Activated CD4-positive, alpha-beta T cell treated with anti-CD3 and anti-CD28 coated beads, Interleukin-2, amount 50 U/mL, for 1 hour (primary cell): ENCODE results near the gene SETBP1.

ENCODE experiments used
- DNase-seq: peaks from one replicate; pipeline ENCODE4 v3.0.0-alpha.2; 2020

The SETBP1 gene

GRCh38 chr18:44949967-44950366 lies 269.3 kb downstream of the SETBP1 start:
- no peak for DNase-seq

- no peak for DNase-seq
These were observed 270.1 kb downstream of the SETBP1 start for GRCh38 chr18:44950685-44951195.

- no peak for DNase-seq
These were observed 271.1 kb downstream of the SETBP1 start for GRCh38 chr18:44951748-44952147.

- DNase-seq = no peak
These were observed 273.6 kb downstream of the SETBP1 start for GRCh38 chr18:44954257-44954656.

- no peak for DNase-seq
These were observed 275.1 kb downstream of the SETBP1 start for GRCh38 chr18:44955825-44956224.

DNA sequence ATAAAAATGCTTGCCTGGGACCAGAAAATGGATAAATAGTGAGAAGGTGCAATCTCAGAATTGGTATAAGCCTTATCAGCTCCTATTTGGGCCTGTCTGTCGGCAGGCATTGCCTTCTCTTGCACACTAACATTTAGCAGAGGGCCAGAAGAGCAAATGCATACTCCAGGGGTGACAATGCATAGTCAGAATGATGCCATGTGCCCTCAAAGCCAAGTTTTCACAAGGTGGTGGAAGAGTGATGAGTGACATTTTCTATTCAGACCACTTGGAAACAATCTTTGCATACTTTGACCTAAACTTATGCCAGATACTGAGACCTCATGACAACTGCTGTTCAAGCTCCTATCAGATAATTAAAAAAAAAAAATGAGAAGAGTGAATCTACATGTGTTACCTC lies 276.3 kb downstream of the SETBP1 start:
- no peak for DNase-seq

- DNase-seq = no peak
These were observed 276.8 kb downstream of the SETBP1 start for GRCh38 chr18:44957461-44957860.

DNA sequence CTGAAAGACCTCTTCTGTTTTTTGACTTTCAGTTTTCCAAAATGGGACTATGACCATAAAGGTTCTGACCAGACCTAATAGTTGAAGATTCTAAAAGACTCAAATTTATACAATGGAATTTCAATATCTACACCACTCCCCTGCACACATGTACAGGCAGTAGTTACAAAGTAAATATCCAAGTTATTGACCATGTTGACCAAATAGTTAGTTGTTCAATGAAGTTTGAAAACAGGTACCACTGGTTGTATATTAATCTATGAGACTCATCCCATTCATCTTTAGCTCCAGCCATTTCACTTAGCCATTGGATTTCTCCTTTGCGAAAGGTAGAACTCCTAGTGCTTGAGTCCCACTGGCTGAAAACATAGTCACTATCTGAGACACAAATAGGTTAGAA lies 277.4 kb downstream of the SETBP1 start:
- no peak for DNase-seq

- no peak for DNase-seq
These were observed 277.8 kb downstream of the SETBP1 start for GRCh38 chr18:44958455-44958854.

GRCh38 chr18:44959013-44959412 lies 278.3 kb downstream of the SETBP1 start:
- DNase-seq = no peak

DNA sequence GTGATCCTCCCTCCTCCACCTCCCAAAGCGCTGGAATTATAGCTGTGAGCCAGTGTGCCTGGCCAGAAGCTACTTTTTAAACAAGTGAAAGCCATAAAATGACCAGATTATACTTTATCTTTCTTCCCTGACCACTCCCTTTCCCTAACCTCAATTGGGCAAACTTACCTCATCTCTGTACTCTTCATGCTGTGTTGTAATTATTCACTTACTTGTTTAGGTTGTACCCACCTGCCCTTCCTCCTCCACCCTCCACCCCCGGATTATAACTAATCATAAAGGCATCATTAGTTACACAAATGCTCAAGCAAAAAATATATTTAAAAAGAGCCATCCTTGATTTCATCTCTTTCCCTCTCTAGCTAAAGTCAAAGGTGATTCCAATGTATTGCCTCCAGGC lies 279.9 kb downstream of the SETBP1 start:
- DNase-seq = no peak

DNA sequence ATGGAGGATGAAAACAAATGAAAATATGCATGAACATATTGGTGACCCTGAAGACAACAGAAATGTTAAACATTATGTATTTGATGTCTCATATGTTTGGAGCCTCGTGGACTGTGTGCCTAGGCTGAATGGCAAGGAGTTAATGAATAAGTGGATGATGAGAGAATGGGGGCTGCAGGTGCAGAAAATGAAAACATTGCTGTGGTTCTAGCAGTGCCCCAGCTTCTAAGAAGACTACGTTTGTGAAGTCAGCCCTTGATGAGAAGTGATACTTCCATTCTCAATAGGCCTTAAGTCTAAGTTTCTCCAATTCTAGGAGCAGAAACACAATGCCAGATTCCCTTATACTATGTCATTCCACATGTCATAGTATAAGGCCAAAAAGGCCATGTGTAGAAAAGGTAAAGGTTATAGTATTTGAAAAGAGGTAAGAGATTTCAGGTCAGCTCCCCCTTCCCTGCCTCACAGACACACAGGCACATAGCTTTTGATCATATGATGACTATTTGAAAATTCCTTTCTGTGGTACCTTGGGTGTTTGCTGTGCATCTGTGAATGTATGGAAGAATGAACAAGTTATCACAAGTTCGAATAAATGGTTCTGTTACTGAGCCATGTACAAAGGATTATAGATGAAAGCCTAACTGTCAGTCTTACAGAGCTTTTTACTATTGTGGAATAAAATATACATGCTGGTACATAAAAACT lies 280.8 kb downstream of the SETBP1 start:
- DNase-seq = no peak

DNA sequence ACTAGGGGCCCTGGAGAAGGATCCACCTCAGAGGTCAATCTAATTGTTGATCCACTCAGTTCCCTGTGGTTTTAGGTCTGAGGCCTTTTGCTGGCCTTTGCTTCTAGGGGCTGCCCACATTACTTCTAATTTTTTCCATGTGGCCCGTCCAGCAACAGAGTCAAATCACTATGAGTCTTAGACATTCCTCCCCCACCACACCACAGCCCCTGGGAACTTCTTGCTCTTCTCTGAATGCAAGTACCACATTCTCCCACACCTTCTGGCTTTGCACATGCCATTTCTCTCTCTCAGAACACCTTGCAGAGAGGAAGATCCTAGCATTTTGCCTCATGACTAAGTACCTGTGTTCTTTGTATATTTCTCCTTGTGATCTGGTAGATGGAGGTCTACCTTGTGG lies 286.9 kb downstream of the SETBP1 start:
- DNase-seq = no peak

DNA sequence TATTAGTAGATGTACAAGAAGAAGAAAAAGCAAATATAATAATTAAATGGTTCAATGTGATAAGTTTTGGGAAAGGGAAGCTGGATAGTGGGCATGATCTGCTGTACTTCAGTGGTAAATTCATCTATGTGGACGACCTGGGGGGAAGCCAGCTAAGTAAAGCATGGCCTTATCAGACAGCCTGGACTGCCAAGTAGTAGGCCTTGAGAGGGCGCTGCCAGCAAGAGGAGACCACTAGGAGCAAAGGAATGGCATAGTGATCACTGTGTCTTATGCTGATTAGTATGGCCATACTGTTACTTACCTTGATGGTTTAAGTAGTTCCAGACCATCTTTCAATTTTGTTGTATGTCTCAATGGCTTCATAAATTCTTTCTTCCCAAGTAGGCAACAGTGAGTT lies 287.6 kb downstream of the SETBP1 start:
- DNase-seq = no peak

GRCh38 chr18:44969214-44969795 lies 288.6 kb downstream of the SETBP1 start:
- no peak for DNase-seq

DNA sequence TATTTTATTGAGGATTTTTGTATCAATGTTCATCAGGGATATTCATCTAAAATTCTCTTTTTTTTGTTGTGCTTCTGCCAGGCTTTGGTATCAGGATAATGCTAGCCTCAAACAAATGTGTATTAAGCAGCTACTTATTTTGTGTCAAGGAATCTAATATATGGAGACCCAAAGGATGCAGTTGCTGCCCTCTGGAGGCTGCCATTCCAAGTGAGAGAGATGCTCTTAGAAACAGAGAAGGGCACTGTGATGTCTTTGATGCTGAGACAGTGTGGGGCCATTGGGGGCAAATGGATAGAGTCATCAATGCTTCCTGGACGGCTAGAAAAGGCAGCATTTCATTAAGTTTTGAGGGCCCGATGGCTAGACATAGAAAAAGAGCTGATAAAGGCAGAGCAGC lies 292.6 kb downstream of the SETBP1 start:
- no peak for DNase-seq

DNA sequence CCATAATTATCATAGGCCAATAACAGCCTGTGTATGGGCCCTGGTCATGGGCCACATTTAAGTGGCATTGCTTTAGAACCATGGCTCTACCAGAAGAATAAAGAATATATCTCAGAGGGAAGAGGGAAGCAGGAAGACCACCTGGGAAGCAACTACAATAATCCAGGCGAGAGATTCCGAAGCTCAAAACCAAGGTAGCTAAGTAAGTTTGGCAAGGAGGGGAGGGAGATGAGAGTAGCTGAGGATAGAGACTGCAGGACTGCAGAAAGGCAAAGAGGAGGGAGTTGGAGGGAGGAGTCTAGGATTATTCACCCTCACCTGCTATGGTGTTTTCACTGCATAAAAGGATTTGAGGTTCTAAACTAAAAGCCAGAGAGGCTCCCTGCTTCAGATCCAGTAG lies 293.5 kb downstream of the SETBP1 start:
- DNase-seq = no peak

GRCh38 chr18:44977856-44978255 lies 297.2 kb downstream of the SETBP1 start:
- DNase-seq = no peak

- DNase-seq = no peak
These were observed 299.1 kb downstream of the SETBP1 start for GRCh38 chr18:44979748-44980147.

- DNase-seq = no peak
These were observed 300.4 kb downstream of the SETBP1 start for GRCh38 chr18:44981121-44981520.

- DNase-seq = no peak
These were observed 306.2 kb downstream of the SETBP1 start for GRCh38 chr18:44986933-44987332.

GRCh38 chr18:44987371-44987770 lies 306.7 kb downstream of the SETBP1 start:
- no peak for DNase-seq

GRCh38 chr18:44988821-44989587 lies 308.3 kb downstream of the SETBP1 start:
- no peak for DNase-seq

DNA sequence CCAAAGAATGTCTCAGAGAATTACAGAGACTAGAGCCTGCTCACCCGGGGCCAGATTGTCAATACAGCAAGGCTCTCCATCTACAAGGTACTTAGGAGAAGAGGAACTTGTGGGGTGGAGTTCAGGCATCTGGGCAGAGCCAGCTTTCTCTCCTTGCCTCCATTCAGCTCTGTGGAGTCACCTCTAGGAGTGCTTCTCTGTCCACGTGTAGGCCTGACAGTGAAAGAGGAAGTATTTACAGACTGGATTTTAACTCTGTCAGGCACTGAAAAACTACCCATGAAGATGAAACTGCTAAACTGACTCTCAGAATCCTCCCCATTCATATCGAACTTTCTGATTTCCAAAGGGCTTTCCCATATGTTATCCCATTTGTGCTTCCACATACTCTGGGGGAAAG lies 315.6 kb downstream of the SETBP1 start:
- no peak for DNase-seq
